CD4-positive, alpha-beta memory T cell (primary cell): ENCODE data around the gene BAHCC1. TPM values are rescaled to one million over a fixed set of nuclear protein-coding genes. Genes with fewer than 3 reads are reported as not detected.

Experiments used
- CTCF ChIA-PET: fragments of 350-600 bp; sonication (Branson Sonifier 250); formaldehyde crosslinking; loops from one replicate; lab custom pipeline; 2021; ENCODE audit warnings: inconsistent platforms; ENCODE audit not compliant: partially characterized antibody; lab: Charles Lee
- POLR2A ChIA-PET: fragments of 350-600 bp; sonication (Branson Sonifier 250); formaldehyde crosslinking; loops from one replicate; lab custom pipeline; 2021; ENCODE audit not compliant: partially characterized antibody; lab: Charles Lee
- DNase-seq, 5 donors: peaks; one replicate each; pipeline versions ENCODE4 v3.0.0 to v3.0.0-alpha.2; 2020 to 2022; ENCODE audit warnings: mixed read lengths in 1 of 5
- H3K27ac ChIP-seq: one replicate; pipeline ENCODE4 v1.7.0; 2013; ENCODE audit warnings: low read depth, low read length
- H3K27me3 ChIP-seq: 2 replicates; pipeline ENCODE4 v1.7.0; 2013; ENCODE audit warnings: mild to moderate bottlenecking, low read length, moderate library complexity; ENCODE audit not compliant: insufficient read depth
- H3K36me3 ChIP-seq: 2 replicates; pipeline ENCODE4 v1.7.0; 2013; ENCODE audit warnings: mild to moderate bottlenecking, low read length, moderate library complexity; ENCODE audit not compliant: insufficient read depth
- H3K4me1 ChIP-seq: 2 replicates; pipeline ENCODE4 v1.7.0; 2013; ENCODE audit warnings: mild to moderate bottlenecking, low read length, moderate library complexity; ENCODE audit not compliant: insufficient read depth
- H3K4me3 ChIP-seq, 2 donors: one replicate each; pipeline ENCODE4 v1.7.0; 2013; ENCODE audit warnings: low read length in 2 of 2, mild to moderate bottlenecking in 1 of 2
- H3K9me3 ChIP-seq, 2 donors: one replicate each; pipeline ENCODE4 v1.7.0; 2013; ENCODE audit warnings: low read length in 2 of 2, control low read depth in 1 of 2; ENCODE audit not compliant: control insufficient read depth in 1 of 2
- H3K27ac Mint-ChIP-seq, 7 donors: one replicate each; pipeline ENCODE4 v1.8.0; 2020 to 2021; ENCODE audit warnings: mixed read lengths in 7 of 7, mild to moderate bottlenecking in 6 of 7, inconsistent platforms in 3 of 7, moderate library complexity in 3 of 7
- H3K27me3 Mint-ChIP-seq, 2 donors: one replicate each; pipeline ENCODE4 v1.8.0; 2020 to 2021; ENCODE audit warnings: mixed read lengths in 2 of 2
- H3K36me3 Mint-ChIP-seq, 2 donors: one replicate each; pipeline ENCODE4 v1.8.0; 2020 to 2021; ENCODE audit warnings: mixed read lengths in 2 of 2, inconsistent platforms in 1 of 2, mild to moderate bottlenecking in 1 of 2
- H3K4me1 Mint-ChIP-seq, 4 donors: one replicate each; pipeline ENCODE4 v1.8.0; 2020 to 2021; ENCODE audit warnings: mixed read lengths in 4 of 4, mild to moderate bottlenecking in 1 of 4
- H3K4me3 Mint-ChIP-seq, 8 donors: one replicate each; pipeline ENCODE4 v1.8.0; 2020 to 2021; ENCODE audit warnings: mixed read lengths in 8 of 8, mild to moderate bottlenecking in 7 of 8, moderate library complexity in 6 of 8, inconsistent platforms in 3 of 8
- H3K9me3 Mint-ChIP-seq, 8 donors: one replicate each; pipeline ENCODE4 v1.8.0; 2020 to 2021; ENCODE audit warnings: mixed read lengths in 8 of 8, mild to moderate bottlenecking in 5 of 8, inconsistent platforms in 3 of 8, moderate library complexity in 1 of 8
- intact Hi-C: fragments of 100-400 bp; cut with micrococcal nuclease; formaldehyde crosslinking; loops from one replicate; pipeline ENCODE4 v1.15.1; 2023
- polyA plus RNA-seq, 2 donors: library from polyadenylated mRNA; unstranded; fragments of 300-500 nt; fragmentation: Illumina TruSeq; gene quantifications; one replicate each; pipeline ENCODE4 v1.2.3, GENCODE V29; 2021
- total RNA-seq, 2 experiments: library from RNA; stranded (reverse); gene quantifications; one replicate each; pipeline ENCODE4 v1.2.3, GENCODE V29; 2021

Gene BAHCC1
- total and polyA plus RNA-seq, 4 experiments from 2014 or later: not detected

- no peaks in the 10 kb centered on the region for H3K9me3 Mint-ChIP-seq
- POLR2A ChIA-PET: no interaction called here
- intact Hi-C loops: no loop called here
Observed at GRCh38 chr17:81447331-81447933, 52.2 kb downstream of the BAHCC1 start.

GRCh38 chr17:81448442-81448841 lies 53.2 kb downstream of the BAHCC1 start:
- no peak overlapping the region for H3K4me3 Mint-ChIP-seq

More at GRCh38 chr17:81447331-81447933, 52.2 kb downstream of the BAHCC1 start:
- CTCF ChIA-PET: no interaction called here
- no peak overlapping the region for H3K27ac Mint-ChIP-seq
- Histone ChIP-seq H3K27ac (no peak overlapping the region), H3K4me3 (no peak overlapping the region), H3K4me1 (no peaks in the 10 kb centered on the region), H3K27me3 (no peaks in the 10 kb centered on the region), H3K36me3 (no peaks in the 10 kb centered on the region), H3K9me3 (no peaks in the 10 kb centered on the region)
- H3K36me3 Mint-ChIP-seq: no peaks in the 10 kb centered on the region
- no peaks in the 10 kb centered on the region for H3K27me3 Mint-ChIP-seq
- no peak for DNase-seq
- no peaks in the 10 kb centered on the region for H3K4me1 Mint-ChIP-seq
- no peak overlapping the region for H3K4me3 Mint-ChIP-seq

GRCh38 chr17:81448950-81449349 lies 53.7 kb downstream of the BAHCC1 start:
- H3K27ac Mint-ChIP-seq: no peak overlapping the region
- no peak for DNase-seq
- Histone ChIP-seq H3K27me3 (no peaks in the 10 kb centered on the region), H3K4me1 (peaks cover 10% of the 10 kb centered on the region), H3K36me3 (no peaks in the 10 kb centered on the region), H3K4me3 (no peak overlapping the region), H3K27ac (no peak overlapping the region), H3K9me3 (no peaks in the 10 kb centered on the region)
- H3K27me3 Mint-ChIP-seq: no peaks in the 10 kb centered on the region
- no peaks in the 10 kb centered on the region for H3K9me3 Mint-ChIP-seq
- intact Hi-C loops: no loop called here
- H3K36me3 Mint-ChIP-seq: no peaks in the 10 kb centered on the region
- H3K4me1 Mint-ChIP-seq: peaks cover 3 to 10% (median 4%) of the 10 kb centered on the region in 4 donors
- CTCF ChIA-PET: no interaction called here
- POLR2A ChIA-PET: no interaction called here
- H3K4me3 Mint-ChIP-seq: no peak overlapping the region

More at GRCh38 chr17:81448442-81448841, 53.2 kb downstream of the BAHCC1 start:
- peaks cover 2 to 5% (median 4%) of the 10 kb centered on the region in 4 donors for H3K4me1 Mint-ChIP-seq
- no peaks in the 10 kb centered on the region for H3K9me3 Mint-ChIP-seq
- H3K27ac ChIP-seq: no peak overlapping the region
- H3K27me3 Mint-ChIP-seq: no peaks in the 10 kb centered on the region
- H3K9me3 ChIP-seq: no peaks in the 10 kb centered on the region
- intact Hi-C loops: no loop called here
- no peak overlapping the region for H3K27ac Mint-ChIP-seq
- H3K27me3 ChIP-seq: no peaks in the 10 kb centered on the region
- DNase-seq: no peak
- POLR2A ChIA-PET: no interaction called here
- no peaks in the 10 kb centered on the region for H3K36me3 Mint-ChIP-seq
- H3K4me3 ChIP-seq: no peak overlapping the region
- H3K36me3 ChIP-seq: no peaks in the 10 kb centered on the region
- peaks cover 5% of the 10 kb centered on the region for H3K4me1 ChIP-seq
- CTCF ChIA-PET: no interaction called here

- Histone ChIP-seq H3K36me3 (no peaks in the 10 kb centered on the region), H3K27me3 (no peaks in the 10 kb centered on the region), H3K27ac (no peak overlapping the region), H3K9me3 (no peaks in the 10 kb centered on the region), H3K4me3 (no peak overlapping the region), H3K4me1 (peaks cover 12% of the 10 kb centered on the region)
- H3K27me3 Mint-ChIP-seq: no peaks in the 10 kb centered on the region
- H3K36me3 Mint-ChIP-seq: no peaks in the 10 kb centered on the region
- intact Hi-C loops: no loop called here
- CTCF ChIA-PET: no interaction called here
- no peak overlapping the region for H3K27ac Mint-ChIP-seq
- peaks cover 3 to 11% (median 4%) of the 10 kb centered on the region in 4 donors for H3K4me1 Mint-ChIP-seq
- no peak overlapping the region for H3K4me3 Mint-ChIP-seq
- no peaks in the 10 kb centered on the region for H3K9me3 Mint-ChIP-seq
- DNase-seq: no peak
- POLR2A ChIA-PET: no interaction called here
Observed at GRCh38 chr17:81449351-81449750, 54.1 kb downstream of the BAHCC1 start.

GRCh38 chr17:81451823-81452222 lies 56.6 kb downstream of the BAHCC1 start:
- CTCF ChIA-PET: no interaction called here
- Histone ChIP-seq H3K4me3 (no peak overlapping the region), H3K4me1 (peaks cover 12% of the 10 kb centered on the region), H3K36me3 (no peaks in the 10 kb centered on the region), H3K27me3 (no peaks in the 10 kb centered on the region), H3K9me3 (no peaks in the 10 kb centered on the region), H3K27ac (no peak overlapping the region)
- H3K27me3 Mint-ChIP-seq: no peaks in the 10 kb centered on the region
- H3K36me3 Mint-ChIP-seq: no peaks in the 10 kb centered on the region
- intact Hi-C loops: no loop called here
- peak in 1 of 5 donors; percentile 2 for DNase-seq
- no peak overlapping the region for H3K27ac Mint-ChIP-seq
- no peak overlapping the region for H3K4me3 Mint-ChIP-seq
- peaks cover 3 to 11% (median 4%) of the 10 kb centered on the region in 4 donors for H3K4me1 Mint-ChIP-seq
- POLR2A ChIA-PET: no interaction called here
- no peaks in the 10 kb centered on the region for H3K9me3 Mint-ChIP-seq

- intact Hi-C loops: no loop called here
Observed at GRCh38 chr17:81452551-81452950, 57.3 kb downstream of the BAHCC1 start.

GRCh38 chr17:81453076-81453475 lies 57.8 kb downstream of the BAHCC1 start:
- Mint-ChIP-seq H3K27ac (no peak overlapping the region), H3K4me3 (peak overlapping the region in 2 of 8 donors; percentile 7 to 14), H3K36me3 (no peaks in the 10 kb centered on the region), H3K4me1 (peaks cover 3 to 11% (median 4%) of the 10 kb centered on the region in 4 donors), H3K9me3 (no peaks in the 10 kb centered on the region), H3K27me3 (no peaks in the 10 kb centered on the region)
- no peak for DNase-seq
- H3K4me1 ChIP-seq: peaks cover 12% of the 10 kb centered on the region
- intact Hi-C loops: no loop called here
- no peak overlapping the region for H3K4me3 ChIP-seq
- no peaks in the 10 kb centered on the region for H3K36me3 ChIP-seq
- H3K27me3 ChIP-seq: no peaks in the 10 kb centered on the region
- no peaks in the 10 kb centered on the region for H3K9me3 ChIP-seq
- ChIA-PET CTCF (no interaction called here), POLR2A (no interaction called here)
- H3K27ac ChIP-seq: no peak overlapping the region

More at GRCh38 chr17:81452551-81452950, 57.3 kb downstream of the BAHCC1 start:
- Histone ChIP-seq H3K4me3 (no peak overlapping the region), H3K27ac (no peak overlapping the region), H3K9me3 (no peaks in the 10 kb centered on the region), H3K27me3 (no peaks in the 10 kb centered on the region), H3K4me1 (peaks cover 12% of the 10 kb centered on the region), H3K36me3 (no peaks in the 10 kb centered on the region)
- H3K4me3 Mint-ChIP-seq: no peak overlapping the region
- ChIA-PET CTCF (no interaction called here), POLR2A (no interaction called here)
- no peak overlapping the region for H3K27ac Mint-ChIP-seq
- no peaks in the 10 kb centered on the region for H3K36me3 Mint-ChIP-seq
- no peaks in the 10 kb centered on the region for H3K27me3 Mint-ChIP-seq
- H3K9me3 Mint-ChIP-seq: no peaks in the 10 kb centered on the region
- H3K4me1 Mint-ChIP-seq: peaks cover 3 to 11% (median 4%) of the 10 kb centered on the region in 4 donors
- DNase-seq: no peak
